HG03175 (cell line): ENCODE measurements around the gene APOA4.
A peak's percentile ranks its signal among the peaks of the same experiment; 100 is the strongest.

Source experiments
- ATAC-seq: cut with Tn5 transposase; IDR thresholded peaks from one replicate; pipeline ENCODE4 v1.9.1; 2021; ENCODE audit warnings: mild to moderate bottlenecking, moderate library complexity; ENCODE audit not compliant: unreplicated experiment

Gene APOA4

DNA sequence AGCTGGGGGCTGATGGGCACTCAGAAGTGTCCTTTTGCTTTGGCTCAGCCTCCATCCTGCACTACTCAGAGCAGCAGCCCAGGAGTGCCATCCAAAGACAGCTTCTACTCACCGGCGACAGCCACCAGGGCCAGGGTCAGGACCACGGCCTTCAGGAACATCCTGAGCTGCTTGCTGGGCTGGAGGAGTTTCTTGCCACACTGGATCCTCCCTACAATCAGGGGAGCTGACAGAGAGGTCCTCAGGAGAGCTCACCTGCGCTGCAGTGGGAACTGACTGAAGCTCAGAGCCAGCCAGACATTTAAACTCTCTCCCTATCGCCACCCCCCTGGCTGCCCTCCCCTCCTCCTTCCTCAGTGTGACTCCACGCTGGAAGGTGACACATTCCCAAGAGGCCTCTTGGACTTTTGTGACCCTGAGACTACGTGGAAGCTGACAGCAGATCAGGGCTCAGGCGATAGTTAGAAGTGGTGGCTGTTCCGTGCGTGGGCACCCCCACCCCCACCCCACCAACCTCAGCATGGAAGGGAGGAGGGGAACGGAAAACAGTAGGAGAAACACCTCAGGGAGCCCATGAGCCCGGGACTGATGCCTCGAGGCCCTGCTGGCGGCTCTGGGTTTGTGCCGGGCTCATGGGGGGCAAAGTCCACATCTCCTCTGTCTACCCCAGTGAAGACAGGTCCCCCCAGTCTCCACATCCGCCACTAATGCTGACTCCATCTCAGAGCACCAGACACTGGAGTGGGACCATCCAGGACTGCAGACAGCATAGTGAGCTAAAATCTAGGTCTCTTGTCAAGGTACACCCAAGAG is at the start of gene APOA4:
APOA4 (minus strand) TSS at position 274 of the 813 bp plus-strand sequence; CDS start at position 161, 113 bp downstream.
- no peak for ATAC-seq

DNA sequence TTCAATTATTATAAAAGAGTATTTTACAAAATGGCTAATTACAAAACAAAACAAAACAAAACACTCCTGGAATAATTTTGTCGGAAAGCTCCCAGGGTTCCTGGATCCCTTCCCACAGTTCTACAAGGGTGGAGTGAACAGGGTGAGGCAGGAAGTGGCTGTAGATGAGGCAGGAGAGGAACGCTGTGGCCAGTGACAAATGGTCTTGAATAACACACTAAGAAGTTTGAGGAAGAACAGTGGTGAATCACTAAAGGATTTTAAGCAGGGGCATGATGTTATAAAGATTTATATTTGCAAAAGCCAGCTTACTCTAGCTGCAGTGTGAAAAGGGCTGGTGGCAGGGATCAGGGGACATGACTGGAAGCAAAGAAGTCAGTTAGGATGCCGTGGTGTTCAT is 48.1 kb upstream of the APOA4 start:
- ATAC-seq: no peak

DNA sequence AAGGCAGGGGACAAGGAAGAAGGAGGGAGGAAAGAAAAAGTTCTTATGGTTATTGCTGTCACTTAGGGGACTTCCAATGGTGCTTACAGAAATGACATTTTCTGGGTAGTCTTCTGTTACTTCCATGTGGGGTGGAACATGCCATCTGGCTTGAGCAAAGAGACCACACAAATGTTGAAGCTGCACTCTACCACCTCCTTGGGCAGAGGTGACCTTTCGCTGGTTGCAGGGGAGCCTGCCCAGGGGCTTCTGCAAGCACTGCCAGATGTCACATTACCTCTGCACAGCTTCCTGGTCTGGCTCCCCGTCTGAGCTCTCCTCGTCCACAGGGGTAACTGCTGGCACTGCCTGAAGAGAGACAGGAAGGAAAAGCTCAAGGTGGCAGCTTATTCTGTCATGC is 47.0 kb upstream of the APOA4 start:
- ATAC-seq: no peak

DNA sequence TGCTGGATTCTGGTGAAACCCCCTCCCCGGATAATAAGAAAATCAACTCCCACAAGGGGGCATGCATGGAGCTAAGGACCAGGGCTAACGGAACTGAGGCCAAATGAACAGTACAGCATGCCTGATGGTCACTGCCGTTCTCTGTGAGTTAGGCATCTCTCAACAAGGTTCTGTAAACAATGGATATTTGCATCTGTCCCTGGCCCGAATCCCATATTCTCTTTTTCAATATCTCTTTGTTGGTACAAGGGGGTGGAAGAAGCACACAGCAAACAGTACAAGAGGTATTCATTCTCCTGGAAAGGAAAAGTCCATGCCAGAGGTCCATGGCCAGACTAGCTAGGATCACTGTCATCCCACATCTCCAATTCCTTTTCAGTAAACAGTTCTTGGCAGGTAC is 46.5 kb upstream of the APOA4 start:
- ATAC-seq: no peak

DNA sequence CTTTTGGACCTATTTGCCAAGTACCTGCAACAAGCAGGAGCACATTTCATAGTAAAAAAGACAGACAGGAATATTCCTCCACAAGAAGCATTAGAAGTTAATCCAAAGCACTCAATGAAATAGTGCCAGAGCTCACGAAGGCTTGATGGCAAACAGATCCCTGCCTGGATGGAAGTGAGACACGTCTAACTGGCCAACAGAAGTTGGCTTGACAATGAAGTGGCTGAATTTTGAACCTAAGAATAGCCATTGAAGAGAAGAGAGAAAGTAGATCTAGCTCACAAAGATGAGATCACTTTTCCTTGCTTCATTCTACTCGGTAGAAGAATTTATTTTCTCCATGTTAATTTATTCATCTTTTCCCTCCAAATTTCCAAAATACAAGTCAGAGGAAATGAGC is 45.0 kb upstream of the APOA4 start:
- ATAC-seq: no peak

DNA sequence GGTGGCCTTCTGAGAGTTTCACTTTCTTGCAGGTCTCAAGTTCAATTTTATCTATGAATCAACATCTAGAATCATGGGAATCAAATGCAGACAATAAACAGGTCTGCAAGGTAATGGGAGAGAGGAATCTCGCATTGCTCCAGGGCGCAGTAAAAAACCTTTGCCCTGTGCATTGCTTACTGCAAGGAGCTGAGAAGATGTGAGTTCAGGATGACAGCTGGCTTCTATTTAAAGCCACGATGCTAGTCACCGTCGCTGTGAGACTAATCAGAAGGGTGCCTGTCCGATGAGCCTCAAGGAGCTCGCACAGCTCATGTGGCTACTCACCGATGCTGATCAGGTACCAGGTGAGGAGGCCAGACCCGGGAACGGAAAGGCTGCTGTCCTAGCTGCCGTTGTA is 44.5 kb upstream of the APOA4 start:
- no peak for ATAC-seq

DNA sequence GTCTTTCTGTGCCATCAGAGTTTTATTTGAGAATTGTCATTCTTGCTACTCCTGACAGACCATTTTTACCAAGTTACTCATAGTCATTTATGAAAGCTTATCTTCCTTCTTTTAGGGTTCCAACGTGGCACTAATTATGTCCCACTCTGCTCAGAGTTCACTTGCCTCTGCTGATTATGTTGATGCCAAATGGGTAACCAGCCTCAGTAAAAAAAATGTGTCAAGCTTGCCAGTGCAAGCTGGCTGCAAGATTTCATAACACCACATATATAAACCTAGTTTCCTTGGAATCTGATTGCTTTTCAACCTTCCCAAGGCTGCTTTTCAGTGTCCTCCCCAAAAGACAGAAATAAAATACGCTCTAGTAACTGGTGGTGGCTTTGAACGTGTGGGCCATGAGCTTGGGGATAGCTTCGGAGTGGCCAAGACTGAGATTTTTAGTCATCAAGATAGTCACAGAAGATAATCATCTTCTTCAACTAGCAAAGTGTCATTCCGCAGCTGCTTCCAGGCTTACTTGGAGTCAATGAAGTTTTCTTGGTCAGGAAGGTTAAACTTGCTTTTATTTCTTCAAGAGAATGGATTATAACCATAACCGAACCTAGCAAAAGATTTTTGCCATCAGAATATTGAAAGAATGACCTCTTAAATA is 43.8 kb upstream of the APOA4 start:
- ATAC-seq: no peak

DNA sequence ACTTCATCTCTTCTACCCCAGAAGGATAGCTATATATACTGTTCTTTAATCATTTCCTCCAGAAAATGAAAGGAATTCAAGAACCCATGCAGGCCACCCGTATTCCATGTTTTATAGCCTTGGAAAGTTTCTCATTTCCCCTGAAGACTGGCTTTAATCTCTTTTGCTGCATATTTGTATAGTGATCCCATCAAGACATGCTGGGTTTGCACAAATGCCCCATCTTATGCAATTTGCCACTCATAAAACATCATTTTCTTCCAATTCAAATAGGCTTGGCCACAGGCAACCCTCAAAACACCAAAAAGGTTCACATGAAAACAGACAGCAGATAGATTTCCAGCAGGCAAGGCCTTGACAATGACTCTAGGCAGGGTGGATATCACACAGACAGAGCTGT is 42.6 kb upstream of the APOA4 start:
- ATAC-seq: no peak

DNA sequence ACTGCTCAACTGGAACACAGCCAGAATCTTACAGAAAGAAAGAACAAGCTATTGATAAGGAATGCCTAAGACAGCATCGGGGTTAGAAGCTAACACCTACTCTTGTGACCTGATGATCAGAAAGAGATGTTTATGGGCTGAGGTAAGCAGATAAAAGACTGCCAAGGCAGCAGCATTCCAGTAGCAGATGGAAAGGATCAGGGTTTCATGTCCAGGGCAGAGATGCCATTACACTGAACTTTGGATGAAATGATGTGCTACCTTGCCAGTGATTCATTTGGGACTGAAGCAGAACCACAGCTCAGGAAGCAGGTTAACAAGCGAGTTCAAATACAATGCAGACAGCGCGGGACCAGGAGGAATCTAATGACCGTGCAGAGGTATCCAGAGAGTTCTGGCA is 41.4 kb upstream of the APOA4 start:
- no peak for ATAC-seq

DNA sequence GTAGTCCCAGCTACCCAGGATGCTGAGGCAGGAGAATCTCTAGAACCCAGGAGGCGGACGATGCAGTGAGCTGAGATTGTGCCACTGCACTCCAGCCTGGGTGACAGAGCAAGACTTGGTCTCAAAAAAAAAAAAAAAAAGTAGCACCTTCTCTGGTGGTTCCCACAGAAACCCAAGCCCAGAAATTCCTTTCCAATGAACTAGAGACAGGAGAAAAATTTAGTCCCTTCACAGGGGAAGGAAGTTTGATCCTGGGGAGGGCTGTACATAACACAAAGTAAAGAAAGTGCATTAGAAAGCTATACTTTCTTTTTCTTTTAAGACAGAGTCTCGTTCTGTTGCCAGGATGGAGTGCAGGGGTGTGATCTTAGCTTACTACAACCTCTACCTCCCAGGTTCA is 39.8 kb upstream of the APOA4 start:
- ATAC-seq: no peak

DNA sequence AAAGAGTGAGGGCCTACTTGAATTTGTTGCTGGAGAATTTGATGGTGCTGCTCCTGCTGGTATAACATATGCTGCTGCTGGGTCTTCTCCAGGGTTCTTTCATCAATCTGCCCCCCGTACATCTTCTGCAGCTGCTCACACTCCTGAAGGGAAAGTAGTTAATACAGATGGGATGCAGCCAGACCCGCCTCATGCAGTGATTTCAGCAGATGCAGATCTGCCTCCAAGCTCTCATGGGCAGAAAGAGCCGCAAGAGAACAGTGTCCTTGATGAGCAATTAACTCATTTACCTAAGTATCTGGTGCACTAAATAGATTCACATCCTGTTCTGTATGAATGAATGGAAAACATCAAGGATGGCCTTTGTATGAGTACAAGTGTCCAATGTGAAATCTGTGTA is 39.1 kb upstream of the APOA4 start:
- ATAC-seq: no peak

DNA sequence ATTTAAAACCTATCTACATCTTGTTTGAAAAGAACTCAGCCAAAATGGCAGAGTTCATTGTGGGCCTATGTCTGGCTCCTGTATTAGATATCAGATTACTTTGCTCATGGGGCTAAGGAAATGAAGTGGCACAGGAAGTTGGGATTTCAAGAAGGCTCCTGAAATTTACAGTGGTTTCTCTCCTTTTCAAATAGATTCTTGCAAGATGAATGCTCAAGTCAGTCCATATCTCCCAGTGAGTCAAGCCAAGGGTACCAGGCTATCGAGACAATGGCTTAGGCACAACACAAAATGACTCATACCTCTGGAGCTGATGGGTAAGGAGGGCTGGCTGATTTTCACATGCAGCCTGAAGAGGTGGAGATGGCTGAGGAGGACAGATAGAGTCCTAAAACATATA is 38.4 kb upstream of the APOA4 start:
- ATAC-seq: no peak

DNA sequence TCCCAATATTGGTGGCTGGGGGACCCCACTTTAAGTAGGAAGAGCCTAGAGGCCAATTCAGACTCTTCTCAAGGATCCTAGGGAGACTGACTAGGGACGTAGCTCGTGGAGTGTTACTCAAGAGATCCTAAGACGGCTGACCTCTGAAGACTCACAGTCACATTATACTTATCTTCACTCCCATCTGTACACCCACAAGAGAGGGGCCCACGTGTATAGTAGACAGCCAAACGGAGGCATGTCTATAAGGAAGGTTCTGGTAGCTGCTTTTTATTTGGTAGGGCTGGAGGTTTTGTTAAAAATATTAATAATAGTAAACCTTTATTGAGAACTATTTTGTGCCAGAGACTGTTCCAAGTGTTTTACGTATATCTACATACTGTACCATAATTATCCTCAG is 37.2 kb upstream of the APOA4 start:
- ATAC-seq: no peak

DNA sequence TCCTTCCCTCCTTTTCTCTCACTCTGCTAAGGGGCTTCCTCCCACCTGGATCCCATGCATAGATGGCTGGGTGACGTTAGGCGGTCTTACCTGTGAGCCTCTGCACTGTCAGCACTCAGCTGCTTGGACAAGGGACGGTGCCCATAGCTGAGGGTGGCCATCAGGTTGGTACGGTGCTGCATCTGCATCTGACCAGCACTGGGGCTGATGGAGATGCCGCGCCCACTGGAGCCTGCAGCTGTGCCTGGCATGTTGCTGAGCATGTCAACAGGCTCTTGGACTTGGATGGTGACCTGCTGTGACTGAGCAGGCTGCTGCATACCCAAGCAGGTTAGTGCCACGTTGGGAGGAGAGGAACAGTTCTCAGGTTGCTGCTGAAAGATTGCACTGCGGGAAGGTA is 36.1 kb upstream of the APOA4 start:
- no peak for ATAC-seq

DNA sequence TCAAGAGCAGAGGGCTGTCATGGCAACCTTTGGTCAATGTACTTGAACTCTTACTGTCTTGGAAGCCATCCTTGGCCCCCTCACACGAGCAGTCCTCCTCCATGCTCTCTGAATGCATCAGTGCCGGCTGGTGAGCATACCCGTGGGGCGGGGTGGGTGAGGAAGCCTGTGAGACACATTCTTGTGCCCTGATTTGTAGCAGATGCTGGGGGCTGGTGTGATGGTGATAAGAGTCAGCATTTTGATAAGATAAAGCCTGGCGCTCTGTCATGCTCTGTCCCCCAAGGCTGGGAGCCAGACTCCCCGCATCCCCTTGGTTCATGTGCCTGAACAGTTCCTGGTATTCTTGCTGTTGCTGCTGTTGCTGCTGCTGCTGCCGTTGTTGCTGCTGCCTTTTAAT is 34.8 kb upstream of the APOA4 start:
- ATAC-seq: no peak

DNA sequence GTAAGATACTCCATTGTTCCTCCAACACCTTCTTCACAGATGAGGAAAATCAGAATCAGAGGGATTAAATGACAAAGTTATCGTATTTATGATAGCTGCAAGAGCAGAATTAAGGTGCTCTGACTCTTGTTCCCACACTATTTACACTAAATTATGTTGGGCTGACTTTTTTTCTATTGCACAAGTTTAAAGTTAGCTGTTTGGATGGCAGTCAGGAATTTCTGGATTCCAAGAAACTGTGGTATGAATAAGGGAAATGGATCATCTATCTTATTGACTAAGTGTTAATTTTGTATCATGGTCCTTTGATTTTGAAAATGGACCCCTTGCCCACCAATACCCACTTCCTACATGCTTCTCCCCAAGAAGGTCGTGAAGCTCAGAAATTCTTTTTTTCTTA is 34.2 kb upstream of the APOA4 start:
- ATAC-seq: no peak

DNA sequence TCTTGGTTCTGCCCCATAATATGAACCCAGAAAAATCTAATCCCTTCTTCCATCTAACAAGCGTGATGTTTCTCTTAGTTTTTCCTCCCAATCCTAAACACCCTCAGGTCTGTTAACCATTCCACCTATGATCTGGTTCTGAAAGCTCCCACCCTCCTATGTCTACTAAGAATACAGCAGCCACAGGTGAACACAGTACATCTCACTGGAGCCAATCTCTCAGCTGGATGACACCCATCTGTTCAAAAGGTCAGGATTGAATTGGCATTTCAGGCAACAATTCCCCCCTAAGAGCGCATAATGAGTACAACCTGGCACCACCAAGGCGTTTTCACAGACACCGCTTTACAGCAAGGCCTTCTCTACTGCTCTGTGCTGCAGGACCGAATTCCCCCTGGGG is 33.3 kb upstream of the APOA4 start:
- ATAC-seq: no peak

DNA sequence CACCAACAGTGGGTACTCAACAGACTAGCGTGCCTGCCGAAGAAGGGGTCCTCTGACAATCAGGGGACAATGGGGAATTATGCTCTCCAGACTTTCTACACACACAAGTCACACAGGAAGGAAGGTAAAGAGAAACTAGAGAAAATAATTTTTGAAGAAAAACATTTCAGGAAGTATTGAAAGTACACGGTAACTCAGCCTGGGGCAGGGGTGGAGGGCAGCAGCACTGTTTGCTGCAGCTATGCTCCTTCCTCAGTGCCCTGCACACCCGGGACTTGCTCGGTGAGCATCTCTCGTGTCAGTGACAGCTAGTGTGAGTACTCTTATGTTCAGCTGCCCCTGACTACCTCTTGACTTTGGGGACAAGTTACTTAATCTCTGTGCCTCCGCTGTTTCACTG is 32.3 kb upstream of the APOA4 start:
- no peak for ATAC-seq

DNA sequence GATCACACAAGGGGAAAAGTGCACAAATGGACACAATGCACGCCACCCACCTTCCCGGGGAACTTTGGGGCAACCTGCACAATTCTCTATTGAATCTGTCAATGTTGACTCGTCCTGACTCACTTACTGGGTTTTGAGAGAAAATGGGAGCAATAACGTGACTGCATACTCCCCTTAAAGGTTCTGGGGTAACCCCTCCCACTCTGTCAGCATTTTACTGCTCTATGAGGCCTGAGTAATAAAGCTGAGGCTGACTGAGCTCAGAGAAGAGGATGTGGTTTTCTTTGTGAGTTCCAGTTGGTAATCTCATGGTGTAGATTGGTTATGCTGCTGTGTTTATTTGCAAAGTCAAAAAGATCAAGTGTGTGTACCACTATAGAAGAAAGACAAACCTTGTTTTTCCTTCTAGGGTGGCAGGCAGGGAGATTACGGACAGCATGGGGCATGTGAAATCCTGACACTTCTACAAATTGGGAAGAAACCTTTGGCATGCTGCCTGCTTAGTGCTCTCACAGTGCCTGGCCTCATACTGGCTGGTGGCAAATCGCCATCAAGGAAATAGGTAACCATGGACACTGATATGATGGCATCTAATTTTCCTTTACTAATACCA is 30.5 kb upstream of the APOA4 start:
- ATAC-seq: peak; percentile 94

DNA sequence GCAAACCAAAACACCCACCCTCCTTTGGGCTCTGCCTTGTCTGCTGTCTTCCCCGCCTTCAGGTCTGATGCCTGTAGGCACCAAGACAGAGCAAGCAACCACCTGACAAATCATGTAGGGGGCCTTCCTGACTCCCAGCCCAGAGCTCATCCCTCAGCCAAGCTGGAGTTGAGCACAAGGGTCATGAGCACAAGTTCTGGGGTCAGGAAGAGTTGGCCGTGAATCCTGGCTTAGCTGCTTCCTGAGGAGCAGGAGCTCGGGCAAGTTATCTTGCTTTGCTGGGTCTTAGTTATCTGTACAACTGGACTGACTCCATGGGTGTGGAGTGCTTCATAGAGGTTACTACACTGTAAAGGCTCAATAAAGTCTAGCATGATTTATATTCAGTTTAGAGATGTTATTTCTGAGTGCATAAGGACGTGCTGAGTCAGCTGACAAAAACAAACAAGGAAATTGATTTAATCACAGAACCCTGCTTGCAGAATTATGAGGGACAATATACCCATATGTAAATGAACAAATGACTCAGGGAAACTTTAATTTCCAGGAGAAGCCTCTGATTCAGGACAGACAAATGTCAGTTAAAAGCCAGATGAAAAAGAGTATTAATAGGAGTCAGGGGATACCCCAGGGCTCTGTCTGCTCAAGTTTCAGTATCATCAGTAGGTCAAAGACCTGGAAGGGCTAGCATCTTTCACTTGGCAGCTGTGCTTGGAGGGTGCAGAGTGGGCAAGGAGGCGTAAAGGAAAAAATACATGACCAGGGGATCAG is 29.3 kb upstream of the APOA4 start:
- ATAC-seq: no peak

DNA sequence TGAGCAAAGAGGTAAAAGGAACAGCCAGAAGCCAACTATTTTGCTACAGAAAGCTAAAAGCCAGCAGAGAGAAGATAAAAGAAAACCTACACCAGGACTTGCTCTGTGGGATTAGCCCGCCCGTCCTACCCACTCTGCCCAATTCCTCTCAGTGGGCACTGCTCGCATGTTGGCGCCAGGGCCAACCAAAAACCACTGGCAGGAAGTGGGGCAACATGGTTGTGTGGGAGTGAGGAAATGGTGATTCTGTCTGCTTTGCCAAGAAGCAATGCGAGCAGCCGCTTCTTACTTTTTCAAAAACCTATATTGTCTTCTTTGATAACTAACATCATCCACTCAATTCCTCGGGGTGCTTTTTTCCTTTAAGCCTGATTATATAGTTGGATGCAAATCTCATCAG is 28.5 kb upstream of the APOA4 start:
- ATAC-seq: no peak

DNA sequence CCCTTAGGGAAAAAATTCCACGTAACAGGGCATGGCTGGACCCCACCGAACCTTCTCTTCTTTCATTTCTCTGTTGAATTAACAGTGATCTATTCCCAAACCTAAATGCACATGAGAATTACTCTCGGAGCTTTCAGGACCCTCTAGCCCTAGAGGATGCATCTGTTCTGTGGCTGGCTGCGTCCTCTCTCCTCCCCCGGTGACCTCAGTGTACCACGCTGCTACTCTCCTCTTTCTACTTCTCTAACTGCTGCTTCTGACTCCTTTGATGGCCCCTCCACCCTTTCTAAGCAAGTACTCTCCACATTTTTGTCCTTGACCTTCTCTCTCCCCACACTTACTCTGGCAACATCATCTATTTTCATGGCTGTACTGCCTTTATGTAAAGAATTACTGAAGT is 26.4 kb upstream of the APOA4 start:
- ATAC-seq: no peak
